Sigmoid colon (tissue), 4 donors: ENCODE results near the gene MRTFA.
"Not testable (repeated sequence)": the region's sequence is repeated elsewhere in the genome, so short reads cannot be mapped to it uniquely, and the experiment has no call there.

Experiments
- CTCF ChIP-seq, 4 experiments: fragments of 450-650 bp in 3 of 4; fragments of 200-600 bp in 1 of 4; IDR thresholded peaks; one replicate each; pipeline ENCODE4 v1.5.1; 2016 to 2019; ENCODE audit warnings: antibody characterized with exemption in 4 of 4, mild to moderate bottlenecking in 3 of 4, moderate library complexity in 2 of 4
- POLR2A ChIP-seq, 2 donors: fragments of 450-650 bp; IDR thresholded peaks; one replicate each; pipeline ENCODE4 v1.6.1; 2016; ENCODE audit warnings: antibody characterized with exemption in 2 of 2, mild to moderate bottlenecking in 2 of 2, moderate library complexity in 2 of 2
- POLR2AphosphoS5 ChIP-seq, 4 donors: sonication (generic); formaldehyde crosslinking; IDR thresholded peaks; one replicate each; pipeline ENCODE4 v1.6.1; 2017; ENCODE audit warnings: antibody characterized with exemption in 4 of 4

- not testable (repeated sequence) for TF ChIP-seq POLR2AphosphoS5, CTCF, POLR2A (IDR thresholded peaks at IDR 0.05)
Measured at GRCh38 chr22:40554023-40554422, 82.5 kb downstream of the MRTFA start.
